Adrenal gland (tissue), 12 donors: ENCODE results near the gene SOX18. TPM values are rescaled to one million over a fixed set of nuclear protein-coding genes. Genes with fewer than 3 reads are reported as not detected.
A peak's percentile ranks its signal among the peaks of the same experiment; 100 is the strongest.

Experiments used
- DNase-seq, 7 donors: peaks; one replicate each; pipeline ENCODE4 v3.0.0-alpha.2; 2019 to 2020
- H3K27ac ChIP-seq, 5 donors: fragments of 200-600 bp; sonication (generic) in 4 of 5; 1 replicate in 3 of 5; 2 replicates in 2 of 5; pipeline versions ENCODE4 v1.5.1 to v1.8.0; 2016 to 2020; ENCODE audit warnings: mild to moderate bottlenecking in 1 of 5
- H3K27me3 ChIP-seq: fragments of 200-600 bp; 2 replicates; pipeline ENCODE4 v1.8.0; 2021
- H3K36me3 ChIP-seq, 2 donors: fragments of 200-600 bp; replicated peaks in 1 of 2; 1 replicate in 1 of 2; 2 replicates in 1 of 2; pipeline versions ENCODE4 v1.5.1 to v1.8.0; 2018 to 2022
- H3K4me1 ChIP-seq, 2 donors: fragments of 200-600 bp; replicated peaks in 1 of 2; 1 replicate in 1 of 2; 2 replicates in 1 of 2; pipeline versions ENCODE4 v1.5.1 to v1.8.0; 2018 to 2021
- H3K4me3 ChIP-seq, 4 donors: fragments of 200-600 bp; sonication (generic) in 3 of 4; one replicate each; pipeline ENCODE4 v1.5.1; 2016 to 2018
- H3K9me3 ChIP-seq, 3 donors: fragments of 200-600 bp; sonication (generic) in 1 of 3; replicated peaks in 1 of 3; 1 replicate in 2 of 3; 2 replicates in 1 of 3; pipeline versions ENCODE4 v1.5.1 to v1.8.0; 2016 to 2021
- POLR2A ChIP-seq, 2 donors: fragments of 450-650 bp; IDR thresholded peaks; one replicate each; pipeline ENCODE4 v1.6.1; 2017; ENCODE audit warnings: antibody characterized with exemption in 2 of 2, mild to moderate bottlenecking in 2 of 2, moderate library complexity in 1 of 2
- WGBS, 4 donors: extraction: QIAGEN DNeasy Blood & Tissue Kit in 2 of 4; methylation state at CpG; one replicate each; pipeline versions ENCODE4 v1.1.5 to v1.1.7; 2013 to 2017; 5-methylcytosine and 5-hydroxymethylcytosine counted together
- intact Hi-C, 2 donors: fragments of 100-400 bp; cut with DNase I; formaldehyde crosslinking; loops; one replicate each; pipeline versions ENCODE4 v1.14.1 to v1.15.0; 2022 to 2023
- polyA plus RNA-seq, 3 donors: library from polyadenylated mRNA; stranded (reverse); fragments of 200-250 nt in 2 of 3; fragments of 350-450 nt in 1 of 3; fragmentation: Illumina TruSeq in 1 of 3; extraction: RNeasy Lipid Tissue Mini Kit (QIAGEN cat#74804) in 1 of 3; gene quantifications; one replicate each; pipeline ENCODE4 v1.2.3, GENCODE V29; 2013 to 2014
- total RNA-seq, 9 donors: library from RNA; depleted of rRNA in 4 of 9; stranded (reverse); fragments of >200 nt in 4 of 9; fragments of 120-200 nt in 1 of 9; fragmentation: NEBNext Ultra II Directional in 1 of 9; extraction: Animal tissue kit (Norgen Biotek cat#: 25700) in 1 of 9; gene quantifications; one replicate each; pipeline versions ENCODE4 v1.1.0 to v1.2.4, GENCODE V29; 2013 to 2023
- TF ChIP-seq, protein P1 (sequence below), 6 experiments: fragments of 450-650 bp in 4 of 6; fragments of 200-600 bp in 2 of 6; sonication (generic) in 1 of 6; IDR thresholded peaks; 1 replicate in 5 of 6; 2 replicates in 1 of 6; pipeline versions ENCODE4 v1.5.1 to v1.8.0; 2016 to 2021; ENCODE audit warnings: antibody characterized with exemption in 6 of 6, mild to moderate bottlenecking in 2 of 6, moderate library complexity in 1 of 6
- donor health status: healthy with polysubstance abuse.
- donor health status: Bipolar disorder and iron deficiency.
- donor health status: DM: yes; HTN: yes; CAD: no.
- donor health status: DM: no; HTN: no; CAD: no.
- donor health status: DM: no; HTN: no; CAD: no.
- donor health status: DM: yes; HTN: yes; CAD: no.

The SOX18 gene
- total and polyA plus RNA-seq, 12 donors, result 0.59 to 51.0 (median 23.3) TPM

DNA sequence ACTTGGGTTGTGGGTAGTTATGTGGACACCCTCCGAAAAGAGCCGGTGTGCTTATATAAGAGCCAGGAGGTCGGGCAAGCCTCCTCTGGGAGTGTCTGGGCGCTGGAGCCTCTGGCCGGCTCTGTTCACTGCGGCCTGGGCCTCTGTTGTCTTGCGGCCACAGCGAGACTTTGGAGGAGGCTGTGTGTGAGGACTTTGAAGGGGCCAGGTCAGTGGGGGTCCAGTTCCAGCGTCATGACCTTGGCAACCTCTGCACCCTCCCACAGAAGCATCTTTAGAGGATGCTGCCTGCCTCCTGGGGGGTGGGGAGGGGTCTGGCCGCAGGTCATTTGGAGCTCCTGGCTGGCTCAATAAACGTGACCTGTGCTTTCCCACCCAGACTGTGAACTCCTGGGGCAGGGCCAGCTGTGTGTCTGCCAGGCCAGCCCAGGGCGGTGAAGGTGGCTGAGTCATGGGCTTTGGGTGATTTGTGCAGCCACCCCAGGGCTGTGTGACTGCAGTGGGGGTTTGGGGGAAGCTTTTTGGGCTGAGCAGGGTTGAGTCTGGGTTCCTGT, 14.8 kb upstream of the SOX18 start:
- Histone ChIP-seq H3K4me3 (peak overlapping the region in 1 of 4 donors; percentile 93), H3K27ac (peak overlapping the region; percentile 19 to 79 (median 54)), H3K36me3 (no peaks in the 10 kb centered on the region), H3K4me1 (peaks cover 20 to 26% of the 10 kb centered on the region in 2 donors), H3K27me3 (no peaks in the 10 kb centered on the region), H3K9me3 (no peaks in the 10 kb centered on the region)
- intact Hi-C loops, result no loop called here
- TF ChIP-seq, protein P1, sequence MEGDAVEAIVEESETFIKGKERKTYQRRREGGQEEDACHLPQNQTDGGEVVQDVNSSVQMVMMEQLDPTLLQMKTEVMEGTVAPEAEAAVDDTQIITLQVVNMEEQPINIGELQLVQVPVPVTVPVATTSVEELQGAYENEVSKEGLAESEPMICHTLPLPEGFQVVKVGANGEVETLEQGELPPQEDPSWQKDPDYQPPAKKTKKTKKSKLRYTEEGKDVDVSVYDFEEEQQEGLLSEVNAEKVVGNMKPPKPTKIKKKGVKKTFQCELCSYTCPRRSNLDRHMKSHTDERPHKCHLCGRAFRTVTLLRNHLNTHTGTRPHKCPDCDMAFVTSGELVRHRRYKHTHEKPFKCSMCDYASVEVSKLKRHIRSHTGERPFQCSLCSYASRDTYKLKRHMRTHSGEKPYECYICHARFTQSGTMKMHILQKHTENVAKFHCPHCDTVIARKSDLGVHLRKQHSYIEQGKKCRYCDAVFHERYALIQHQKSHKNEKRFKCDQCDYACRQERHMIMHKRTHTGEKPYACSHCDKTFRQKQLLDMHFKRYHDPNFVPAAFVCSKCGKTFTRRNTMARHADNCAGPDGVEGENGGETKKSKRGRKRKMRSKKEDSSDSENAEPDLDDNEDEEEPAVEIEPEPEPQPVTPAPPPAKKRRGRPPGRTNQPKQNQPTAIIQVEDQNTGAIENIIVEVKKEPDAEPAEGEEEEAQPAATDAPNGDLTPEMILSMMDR (IDR thresholded peaks at IDR 0.05), result no peak
- TF ChIP-seq POLR2A (IDR thresholded peaks at IDR 0.05), result peak in 1 of 2 donors; percentile 17
- DNase-seq, result peak; percentile 72 to 87 (median 86)
- 11 to 34% (median 20%) methylated on average over 9 to 12 of the region's 12 CpGs for WGBS, 4 donors

GRCh38 chr20:64063389-64064144, 14.1 kb upstream of the SOX18 start:
- intact Hi-C loops, result no loop called here
- Histone ChIP-seq H3K4me1 (peaks cover 20 to 26% of the 10 kb centered on the region in 2 donors), H3K36me3 (no peaks in the 10 kb centered on the region), H3K27ac (peak overlapping the region; percentile 19 to 79 (median 66)), H3K27me3 (no peaks in the 10 kb centered on the region), H3K4me3 (peak overlapping the region; percentile 30 to 93 (median 67)), H3K9me3 (no peaks in the 10 kb centered on the region)
- DNase-seq, result peak in 5 of 7 donors; percentile 41 to 71 (median 44)
- WGBS, 4 donors, result 1 to 3% (median 2%) methylated on average over 30 to 51 of the region's 51 CpGs
- TF ChIP-seq POLR2A (IDR thresholded peaks at IDR 0.05), result no peak
- TF ChIP-seq, protein P1 (IDR thresholded peaks at IDR 0.05), result no peak

DNA sequence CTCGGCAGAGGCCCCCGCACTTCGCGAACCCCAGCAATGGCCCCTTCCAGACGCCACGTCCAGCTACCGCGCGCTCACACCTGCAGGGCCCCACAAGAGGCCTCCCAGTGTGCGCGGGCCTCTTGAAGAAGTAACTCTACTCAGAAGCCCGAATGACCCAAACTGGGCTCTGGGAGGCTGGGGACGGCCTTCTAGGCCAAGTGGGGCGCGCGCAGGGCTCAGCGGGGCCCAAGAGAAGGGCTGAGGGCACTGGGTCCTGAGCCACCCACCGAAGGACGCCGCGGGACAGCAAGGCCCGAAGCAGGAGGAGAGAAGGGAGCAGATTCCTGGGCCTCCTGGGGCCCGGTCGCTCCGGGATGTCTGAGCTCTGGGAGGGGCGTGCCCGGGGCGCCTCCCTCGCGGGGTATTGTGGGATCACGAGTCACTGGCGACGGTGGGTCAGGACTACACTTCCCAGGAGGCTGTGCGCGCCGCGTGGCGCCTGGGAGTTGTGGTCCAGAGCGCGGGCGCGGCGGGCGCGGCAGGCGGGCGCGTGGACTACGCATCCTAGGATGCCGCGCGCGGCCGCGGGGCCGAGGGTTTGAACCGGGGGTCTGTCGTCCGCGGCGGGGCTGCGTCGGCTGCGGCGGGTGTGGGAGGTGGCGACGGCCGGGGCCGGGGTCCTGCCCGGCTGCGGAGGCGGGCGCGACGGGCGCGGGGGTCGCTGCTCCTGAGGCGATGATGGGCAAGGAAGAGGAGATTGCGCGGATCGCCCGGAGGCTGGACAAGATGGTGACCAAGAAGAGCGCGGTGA, 13.4 kb upstream of the SOX18 start, which contains the start of gene TCEA2:
Gene TCEA2 (plus strand): TSS at position 603 of the 793 bp plus-strand sequence. CDS start 115 bp downstream, at position 718.
- TF ChIP-seq, protein P1 (IDR thresholded peaks at IDR 0.05), result no peak
- peak; percentile 87 to 88 for TF ChIP-seq POLR2A (IDR thresholded peaks at IDR 0.05)
- Histone ChIP-seq H3K4me3 (peak within 1 kb of the TSS; percentile 30 to 93 (median 67)), H3K36me3 (no peaks in the 10 kb centered on the region), H3K27ac (peak within 1 kb of the TSS; percentile 19 to 79 (median 70)), H3K27me3 (no peaks in the 10 kb centered on the region), H3K9me3 (no peaks in the 10 kb centered on the region), H3K4me1 (peaks cover 20 to 26% of the 10 kb centered on the region in 2 donors)
- 3 to 11% (median 5%) methylated on average over 31 to 85 of the region's 85 CpGs for WGBS, 4 donors
- intact Hi-C loops, result no loop called here
- DNase-seq, result peak; percentile 97 to 99 (median 98)

DNA sequence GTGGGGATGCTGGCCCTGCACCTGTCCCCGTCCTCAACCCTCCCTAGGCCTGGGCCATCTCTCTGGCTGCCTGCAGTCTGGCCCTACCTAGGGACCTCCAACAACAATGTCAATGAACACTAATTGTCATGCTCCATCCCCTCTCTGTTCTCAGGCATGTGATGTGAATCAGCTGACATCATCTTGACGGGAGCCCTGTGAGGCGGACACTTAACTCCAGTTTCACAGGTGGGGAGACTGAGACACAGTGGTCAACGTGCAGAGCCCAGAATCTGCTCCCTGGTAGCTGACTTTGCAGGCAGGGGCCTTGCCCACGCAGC, 12.8 kb upstream of the SOX18 start:
- WGBS, 4 donors, result 44 to 59% (median 55%) methylated on average over 3 to 5 of the region's 5 CpGs
- TF ChIP-seq, protein P1 (IDR thresholded peaks at IDR 0.05), result no peak
- TF ChIP-seq POLR2A (IDR thresholded peaks at IDR 0.05), result no peak
- peak overlapping the region in 2 of 4 donors; percentile 85 to 93 for H3K4me3 ChIP-seq
- H3K9me3 ChIP-seq, result no peaks in the 10 kb centered on the region
- DNase-seq, result no peak
- H3K27ac ChIP-seq, result peak overlapping the region in 3 of 5 donors; percentile 70 to 79 (median 70)
- no peaks in the 10 kb centered on the region for H3K27me3 ChIP-seq
- no peaks in the 10 kb centered on the region for H3K36me3 ChIP-seq
- intact Hi-C loops, result no loop called here
- peaks cover 20 to 26% of the 10 kb centered on the region in 2 donors for H3K4me1 ChIP-seq
